Liver (tissue), 9 donors: ENCODE measurements around the gene MRC1. TPM values are rescaled to one million over a fixed set of nuclear protein-coding genes. Genes with fewer than 3 reads are reported as not detected.

Experiments
- DNase-seq: peaks from one replicate; pipeline ENCODE4 v3.0.0-alpha.2; 2017; ENCODE audit warnings: low spot score
- H3K27ac ChIP-seq, 2 donors: one replicate each; pipeline ENCODE4 v1.7.0; 2013; ENCODE audit warnings: inconsistent platforms in 2 of 2, low read length in 2 of 2, control low read depth in 1 of 2, low read depth in 1 of 2, mild to moderate bottlenecking in 1 of 2
- H3K27me3 ChIP-seq, 4 donors: one replicate each; pipeline versions ENCODE4 v1.6.1 to v1.7.0; 2013; ENCODE audit warnings: low read length in 3 of 4, inconsistent platforms in 1 of 4, mild to moderate bottlenecking in 1 of 4, moderate library complexity in 1 of 4; ENCODE audit not compliant: control insufficient read depth in 4 of 4, insufficient read depth in 4 of 4
- H3K36me3 ChIP-seq, 4 donors: one replicate each; pipeline versions ENCODE4 v1.6.1 to v1.7.0; 2013; ENCODE audit warnings: low read length in 3 of 4, mild to moderate bottlenecking in 3 of 4, low read depth in 1 of 4, moderate library complexity in 1 of 4; ENCODE audit not compliant: control insufficient read depth in 4 of 4, insufficient read depth in 3 of 4
- H3K4me1 ChIP-seq, 4 donors: one replicate each; pipeline versions ENCODE4 v1.6.1 to v1.7.0; 2013; ENCODE audit warnings: low read length in 3 of 4, mild to moderate bottlenecking in 3 of 4, moderate library complexity in 1 of 4; ENCODE audit not compliant: control insufficient read depth in 4 of 4, insufficient read depth in 4 of 4
- H3K4me3 ChIP-seq, 3 donors: one replicate each; pipeline versions ENCODE4 v1.6.1 to v1.7.0; 2013; ENCODE audit warnings: low read length in 3 of 3, control low read depth in 1 of 3, low read depth in 1 of 3, mild to moderate bottlenecking in 1 of 3
- H3K9ac ChIP-seq, 2 donors: one replicate each; pipeline ENCODE4 v1.7.0; 2013; ENCODE audit warnings: low read length in 2 of 2, mild to moderate bottlenecking in 2 of 2, moderate library complexity in 2 of 2, control low read depth in 1 of 2, low read depth in 1 of 2
- H3K9me3 ChIP-seq, 4 donors: one replicate each; pipeline versions ENCODE4 v1.6.1 to v1.7.0; 2013; ENCODE audit warnings: low read length in 3 of 4; ENCODE audit not compliant: control insufficient read depth in 4 of 4
- ATF3 ChIP-seq: IDR thresholded peaks from 2 replicates; pipeline ENCODE4 v1.6.1; 2016; ENCODE audit warnings: antibody characterized with exemption
- EGR1 ChIP-seq, 2 donors: IDR thresholded peaks; 2 replicates each; pipeline ENCODE4 v1.6.1; 2016 to 2018; ENCODE audit warnings: antibody characterized with exemption in 2 of 2, low read depth in 2 of 2
- FOXA1 ChIP-seq: IDR thresholded peaks from 2 replicates; pipeline ENCODE4 v1.6.1; 2016; ENCODE audit warnings: antibody characterized with exemption
- GABPA ChIP-seq, 2 donors: IDR thresholded peaks in 1 of 2; conservative IDR thresholded peaks in 1 of 2; 2 replicates each; pipeline ENCODE4 v1.6.1; 2016; ENCODE audit warnings: antibody characterized with exemption in 2 of 2, mild to moderate bottlenecking in 1 of 2, moderate library complexity in 1 of 2
- HNF4A ChIP-seq, 2 donors: conservative IDR thresholded peaks; 2 replicates each; pipeline ENCODE4 v1.6.1; 2016; ENCODE audit warnings: antibody characterized with exemption in 2 of 2, mild to moderate bottlenecking in 2 of 2
- HNF4G ChIP-seq: IDR thresholded peaks from 2 replicates; pipeline ENCODE4 v1.6.1; 2016; ENCODE audit warnings: antibody characterized with exemption
- MAX ChIP-seq: IDR thresholded peaks from 2 replicates; pipeline ENCODE4 v1.6.1; 2016; ENCODE audit warnings: antibody characterized with exemption
- RAD21 ChIP-seq, 2 donors: IDR thresholded peaks; 2 replicates each; pipeline ENCODE4 v1.6.1; 2016; ENCODE audit warnings: antibody characterized with exemption in 2 of 2, mild to moderate bottlenecking in 2 of 2
- TAF1 ChIP-seq: conservative IDR thresholded peaks from 2 replicates; pipeline ENCODE4 v1.6.1; 2016; ENCODE audit warnings: antibody characterized with exemption, mild to moderate bottlenecking
- YY1 ChIP-seq: IDR thresholded peaks from 2 replicates; pipeline ENCODE4 v1.6.1; 2016; ENCODE audit warnings: antibody characterized with exemption, mild to moderate bottlenecking
- WGBS: extraction: QIAGEN DNeasy Blood & Tissue Kit; methylation state at CpG from one replicate; pipeline ENCODE4 v1.1.7; 2013; 5-methylcytosine and 5-hydroxymethylcytosine counted together
- polyA plus RNA-seq, 2 donors: library from polyadenylated mRNA; stranded (reverse) in 1 of 2; unstranded in 1 of 2; fragments of 200-250 nt in 1 of 2; fragments of >200 nt in 1 of 2; fragmentation: Nextera tagmentation in 1 of 2; extraction: Ambion mirVana in 1 of 2; gene quantifications; one replicate each; pipeline versions ENCODE4 v1.2.1 to v1.2.3, GENCODE V29; 2013 to 2015
- total RNA-seq, 2 donors: library from RNA; depleted of rRNA; stranded (reverse); fragments of >200 nt; gene quantifications; one replicate each; pipeline ENCODE4 v1.2.3, GENCODE V29; 2014
- TF ChIP-seq, protein P1 (sequence below): fragments of 150-350 bp; IDR thresholded peaks from 2 replicates; pipeline ENCODE4 v1.5.1; 2017; ENCODE audit warnings: improper control_type of control experiment, low read depth, low read length; ENCODE audit not compliant: missing input control
- TF ChIP-seq, protein P2 (sequence below): IDR thresholded peaks from 2 replicates; pipeline ENCODE4 v1.6.1; 2016; ENCODE audit warnings: antibody characterized with exemption
- TF ChIP-seq, protein P3 (sequence below): IDR thresholded peaks from 2 replicates; pipeline ENCODE4 v1.6.1; 2016; ENCODE audit warnings: antibody characterized with exemption, mild to moderate bottlenecking
- donor health status: healthy.
- donor health status: healthy.
- donor health status: healthy.
- donor health status: healthy.
- donor health status: healthy.

MRC1 gene
- total and polyA plus RNA-seq, 4 donors = 9.2 to 47.0 (median 34.1) TPM

DNA sequence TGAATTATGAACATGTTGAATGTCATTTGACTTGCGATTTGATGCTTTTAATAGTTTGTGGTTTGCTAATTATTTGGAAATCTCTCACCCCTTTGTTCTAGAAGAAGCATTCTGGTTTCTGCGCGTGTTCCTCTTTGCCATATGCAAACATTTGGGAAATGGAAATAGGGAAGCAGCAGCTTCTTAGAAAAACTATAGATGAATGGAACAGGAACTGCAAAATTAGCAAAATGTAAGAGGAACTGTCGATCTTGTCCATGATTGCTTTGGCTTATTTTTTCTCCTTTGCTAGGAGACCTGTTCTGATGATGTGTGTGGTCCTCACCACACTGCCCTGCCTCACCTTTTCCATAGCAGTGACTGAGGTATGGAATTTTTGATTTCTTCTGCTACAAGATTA lies 38.1 kb upstream of the MRC1 start:
- Histone ChIP-seq H3K27me3 (no peaks in the 10 kb centered on the region), H3K4me3 (no peak overlapping the region), H3K9ac (no peak overlapping the region), H3K9me3 (no peaks in the 10 kb centered on the region), H3K27ac (no peak overlapping the region), H3K36me3 (no peaks in the 10 kb centered on the region), H3K4me1 (no peaks in the 10 kb centered on the region)
- TF ChIP-seq ATF3 (no peak), GABPA (IDR thresholded peaks at IDR 0.05 in 1 of 2, conservative IDR thresholded peaks at IDR 0.05 in 1 of 2) (no peak), MAX (peak; percentile 22)
- TF ChIP-seq, protein P1, sequence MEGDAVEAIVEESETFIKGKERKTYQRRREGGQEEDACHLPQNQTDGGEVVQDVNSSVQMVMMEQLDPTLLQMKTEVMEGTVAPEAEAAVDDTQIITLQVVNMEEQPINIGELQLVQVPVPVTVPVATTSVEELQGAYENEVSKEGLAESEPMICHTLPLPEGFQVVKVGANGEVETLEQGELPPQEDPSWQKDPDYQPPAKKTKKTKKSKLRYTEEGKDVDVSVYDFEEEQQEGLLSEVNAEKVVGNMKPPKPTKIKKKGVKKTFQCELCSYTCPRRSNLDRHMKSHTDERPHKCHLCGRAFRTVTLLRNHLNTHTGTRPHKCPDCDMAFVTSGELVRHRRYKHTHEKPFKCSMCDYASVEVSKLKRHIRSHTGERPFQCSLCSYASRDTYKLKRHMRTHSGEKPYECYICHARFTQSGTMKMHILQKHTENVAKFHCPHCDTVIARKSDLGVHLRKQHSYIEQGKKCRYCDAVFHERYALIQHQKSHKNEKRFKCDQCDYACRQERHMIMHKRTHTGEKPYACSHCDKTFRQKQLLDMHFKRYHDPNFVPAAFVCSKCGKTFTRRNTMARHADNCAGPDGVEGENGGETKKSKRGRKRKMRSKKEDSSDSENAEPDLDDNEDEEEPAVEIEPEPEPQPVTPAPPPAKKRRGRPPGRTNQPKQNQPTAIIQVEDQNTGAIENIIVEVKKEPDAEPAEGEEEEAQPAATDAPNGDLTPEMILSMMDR = no peak
- TF ChIP-seq, protein P2, sequence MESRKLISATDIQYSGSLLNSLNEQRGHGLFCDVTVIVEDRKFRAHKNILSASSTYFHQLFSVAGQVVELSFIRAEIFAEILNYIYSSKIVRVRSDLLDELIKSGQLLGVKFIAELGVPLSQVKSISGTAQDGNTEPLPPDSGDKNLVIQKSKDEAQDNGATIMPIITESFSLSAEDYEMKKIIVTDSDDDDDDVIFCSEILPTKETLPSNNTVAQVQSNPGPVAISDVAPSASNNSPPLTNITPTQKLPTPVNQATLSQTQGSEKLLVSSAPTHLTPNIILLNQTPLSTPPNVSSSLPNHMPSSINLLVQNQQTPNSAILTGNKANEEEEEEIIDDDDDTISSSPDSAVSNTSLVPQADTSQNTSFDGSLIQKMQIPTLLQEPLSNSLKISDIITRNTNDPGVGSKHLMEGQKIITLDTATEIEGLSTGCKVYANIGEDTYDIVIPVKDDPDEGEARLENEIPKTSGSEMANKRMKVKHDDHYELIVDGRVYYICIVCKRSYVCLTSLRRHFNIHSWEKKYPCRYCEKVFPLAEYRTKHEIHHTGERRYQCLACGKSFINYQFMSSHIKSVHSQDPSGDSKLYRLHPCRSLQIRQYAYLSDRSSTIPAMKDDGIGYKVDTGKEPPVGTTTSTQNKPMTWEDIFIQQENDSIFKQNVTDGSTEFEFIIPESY = no peak
- TF ChIP-seq, protein P3, sequence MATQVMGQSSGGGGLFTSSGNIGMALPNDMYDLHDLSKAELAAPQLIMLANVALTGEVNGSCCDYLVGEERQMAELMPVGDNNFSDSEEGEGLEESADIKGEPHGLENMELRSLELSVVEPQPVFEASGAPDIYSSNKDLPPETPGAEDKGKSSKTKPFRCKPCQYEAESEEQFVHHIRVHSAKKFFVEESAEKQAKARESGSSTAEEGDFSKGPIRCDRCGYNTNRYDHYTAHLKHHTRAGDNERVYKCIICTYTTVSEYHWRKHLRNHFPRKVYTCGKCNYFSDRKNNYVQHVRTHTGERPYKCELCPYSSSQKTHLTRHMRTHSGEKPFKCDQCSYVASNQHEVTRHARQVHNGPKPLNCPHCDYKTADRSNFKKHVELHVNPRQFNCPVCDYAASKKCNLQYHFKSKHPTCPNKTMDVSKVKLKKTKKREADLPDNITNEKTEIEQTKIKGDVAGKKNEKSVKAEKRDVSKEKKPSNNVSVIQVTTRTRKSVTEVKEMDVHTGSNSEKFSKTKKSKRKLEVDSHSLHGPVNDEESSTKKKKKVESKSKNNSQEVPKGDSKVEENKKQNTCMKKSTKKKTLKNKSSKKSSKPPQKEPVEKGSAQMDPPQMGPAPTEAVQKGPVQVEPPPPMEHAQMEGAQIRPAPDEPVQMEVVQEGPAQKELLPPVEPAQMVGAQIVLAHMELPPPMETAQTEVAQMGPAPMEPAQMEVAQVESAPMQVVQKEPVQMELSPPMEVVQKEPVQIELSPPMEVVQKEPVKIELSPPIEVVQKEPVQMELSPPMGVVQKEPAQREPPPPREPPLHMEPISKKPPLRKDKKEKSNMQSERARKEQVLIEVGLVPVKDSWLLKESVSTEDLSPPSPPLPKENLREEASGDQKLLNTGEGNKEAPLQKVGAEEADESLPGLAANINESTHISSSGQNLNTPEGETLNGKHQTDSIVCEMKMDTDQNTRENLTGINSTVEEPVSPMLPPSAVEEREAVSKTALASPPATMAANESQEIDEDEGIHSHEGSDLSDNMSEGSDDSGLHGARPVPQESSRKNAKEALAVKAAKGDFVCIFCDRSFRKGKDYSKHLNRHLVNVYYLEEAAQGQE = no peak
- 79% methylated on average over 4 of the region's 4 CpGs for WGBS
- no peak for DNase-seq

DNA sequence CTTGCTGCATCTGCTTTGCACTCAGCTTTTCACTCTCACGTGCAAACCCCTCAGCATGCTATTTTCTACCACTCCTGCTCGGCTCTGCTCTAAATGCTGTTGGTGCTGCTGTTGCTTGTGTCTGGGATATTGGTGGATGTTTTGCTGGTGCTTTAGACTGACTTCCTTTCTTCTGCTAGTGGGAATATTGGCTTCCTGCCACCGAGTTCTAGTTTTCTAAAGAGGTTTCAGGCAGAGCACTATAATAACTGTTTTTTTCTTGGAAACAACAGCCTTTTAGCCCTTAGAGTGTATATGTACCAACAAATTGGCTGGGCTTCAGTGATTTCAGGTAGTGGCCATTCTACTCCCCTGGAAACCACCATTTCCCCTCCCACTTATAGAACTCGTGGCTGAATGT lies 29.4 kb upstream of the MRC1 start:
- no peak overlapping the region for H3K27ac ChIP-seq
- no peaks in the 10 kb centered on the region for H3K36me3 ChIP-seq
- H3K27me3 ChIP-seq = no peaks in the 10 kb centered on the region
- no peaks in the 10 kb centered on the region for H3K4me1 ChIP-seq
- 56% methylated on average over 4 of the region's 4 CpGs for WGBS
- no peak for DNase-seq
- H3K9me3 ChIP-seq = no peaks in the 10 kb centered on the region
- no peak overlapping the region for H3K4me3 ChIP-seq
- no peak overlapping the region for H3K9ac ChIP-seq
- TF ChIP-seq ATF3 (no peak), TAF1 (no peak), MAX (no peak), RAD21 (IDR thresholded peaks at IDR 0.05) (no peak), FOXA1 (no peak), GABPA (IDR thresholded peaks at IDR 0.05 in 1 of 2, conservative IDR thresholded peaks at IDR 0.05 in 1 of 2) (no peak), EGR1 (IDR thresholded peaks at IDR 0.05; ENCODE audit: low read depth in 2 of 2) (no peak), YY1 (no peak), HNF4G (no peak), HNF4A (conservative IDR thresholded peaks at IDR 0.05) (no peak)
- TF ChIP-seq, protein P3 = no peak
- TF ChIP-seq, protein P1 = no peak
- TF ChIP-seq, protein P2 = no peak
